ENCODE data around the gene PEPD.
"Not testable (repeated sequence)": the region's sequence is repeated elsewhere in the genome, so short reads cannot be mapped to it uniquely, and the experiment has no call there.

DNA sequence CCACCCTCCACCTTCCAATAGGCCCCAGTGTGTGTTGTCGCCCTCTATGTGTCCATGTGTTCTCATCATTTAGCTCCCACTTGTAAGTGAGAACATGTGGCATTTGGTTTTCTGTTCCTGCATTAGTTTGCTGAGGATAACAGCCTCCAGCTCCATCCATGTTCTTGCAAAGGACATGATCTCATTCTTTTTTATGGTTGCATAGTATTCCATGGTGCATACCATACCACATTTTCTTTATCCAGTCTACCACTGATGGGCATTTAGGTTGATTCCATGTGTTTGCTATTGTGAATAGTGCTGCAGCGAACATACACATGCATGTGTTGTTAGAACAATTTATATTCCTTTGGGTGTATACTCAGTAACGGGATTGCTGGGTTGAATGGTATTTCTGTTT, 42.0 kb downstream of the PEPD start:
- TF ChIP-seq, protein P1, sequence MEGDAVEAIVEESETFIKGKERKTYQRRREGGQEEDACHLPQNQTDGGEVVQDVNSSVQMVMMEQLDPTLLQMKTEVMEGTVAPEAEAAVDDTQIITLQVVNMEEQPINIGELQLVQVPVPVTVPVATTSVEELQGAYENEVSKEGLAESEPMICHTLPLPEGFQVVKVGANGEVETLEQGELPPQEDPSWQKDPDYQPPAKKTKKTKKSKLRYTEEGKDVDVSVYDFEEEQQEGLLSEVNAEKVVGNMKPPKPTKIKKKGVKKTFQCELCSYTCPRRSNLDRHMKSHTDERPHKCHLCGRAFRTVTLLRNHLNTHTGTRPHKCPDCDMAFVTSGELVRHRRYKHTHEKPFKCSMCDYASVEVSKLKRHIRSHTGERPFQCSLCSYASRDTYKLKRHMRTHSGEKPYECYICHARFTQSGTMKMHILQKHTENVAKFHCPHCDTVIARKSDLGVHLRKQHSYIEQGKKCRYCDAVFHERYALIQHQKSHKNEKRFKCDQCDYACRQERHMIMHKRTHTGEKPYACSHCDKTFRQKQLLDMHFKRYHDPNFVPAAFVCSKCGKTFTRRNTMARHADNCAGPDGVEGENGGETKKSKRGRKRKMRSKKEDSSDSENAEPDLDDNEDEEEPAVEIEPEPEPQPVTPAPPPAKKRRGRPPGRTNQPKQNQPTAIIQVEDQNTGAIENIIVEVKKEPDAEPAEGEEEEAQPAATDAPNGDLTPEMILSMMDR (IDR thresholded peaks at IDR 0.05; ENCODE audit: extremely low read depth in 1 of 2, insufficient read depth in 1 of 2, low read depth in 1 of 2, low read length in 2 of 2), result not testable (repeated sequence)
- not testable (repeated sequence) for TF ChIP-seq MAX (IDR thresholded peaks at IDR 0.05; ENCODE audit: insufficient read depth, insufficient read length); POLR2AphosphoS5 (IDR thresholded peaks at IDR 0.05; ENCODE audit: insufficient read depth, low read depth, low read length); EZH2 (IDR thresholded peaks at IDR 0.05; ENCODE audit: borderline replicate concordance, low read depth, low read length, severe bottlenecking)
